ENCODE measurements around the gene THBD.

DNA sequence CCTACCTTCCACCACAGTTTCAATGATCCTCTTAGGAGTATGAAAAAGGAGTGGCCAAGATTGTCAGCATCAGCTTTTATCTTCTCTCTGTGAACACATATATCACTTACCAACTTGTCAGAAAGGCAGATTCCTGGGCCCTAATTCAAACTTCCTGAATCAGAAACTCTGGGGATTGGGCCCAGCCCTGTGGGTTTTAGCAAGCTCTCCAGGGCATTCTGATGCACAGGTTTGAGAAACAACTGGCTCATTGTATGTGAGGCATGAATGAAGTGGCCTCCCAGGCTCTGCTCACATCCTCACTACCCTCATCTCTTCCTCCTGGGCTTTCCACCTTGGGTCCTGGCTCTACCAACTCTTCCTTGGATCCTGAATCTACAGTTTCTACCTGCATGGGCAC, 13.2 kb upstream of the THBD start:
- TF ChIP-seq CREB5 (CRISPR knock-in tag; IDR thresholded peaks at IDR 0.05; ENCODE audit: low read depth) (no peak), RARB (CRISPR knock-in tag; IDR thresholded peaks at IDR 0.05) (no peak), ZNF565 (CRISPR knock-in tag; conservative IDR thresholded peaks at IDR 0.05; ENCODE audit: low read depth) (no peak), PATZ1 (CRISPR knock-in tag; IDR thresholded peaks at IDR 0.05; ENCODE audit: borderline replicate concordance) (no peak)

Measured in SK-N-SH treated with all-trans-retinoic acid at 6 μM for 48 hours (cell line).